ENCODE measurements around the gene COG2.
"Not testable (repeated sequence)": the region's sequence is repeated elsewhere in the genome, so short reads cannot be mapped to it uniquely, and the experiment has no call there.

Gene COG2

DNA sequence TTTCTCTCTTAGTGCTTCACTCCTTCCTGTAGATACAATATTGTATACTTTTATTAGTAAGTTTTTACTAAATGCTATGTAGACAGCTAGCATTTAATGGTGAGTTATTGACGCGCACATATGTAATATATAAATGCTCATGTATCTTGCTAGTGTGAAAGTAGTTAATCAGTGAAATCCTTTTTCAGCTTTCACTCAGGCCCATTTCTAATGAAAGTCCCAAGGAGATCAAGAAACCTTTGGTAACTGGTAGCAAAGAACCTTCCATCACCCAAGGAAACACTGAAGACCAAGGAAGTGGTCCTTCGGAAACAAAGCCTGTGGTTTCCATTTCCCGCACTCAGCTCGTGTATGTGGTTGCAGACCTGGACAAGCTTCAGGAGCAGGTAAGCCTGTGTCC is 44.5 kb downstream of the COG2 start:
- DNase-seq (no peak), ATAC-seq (replicated peaks) (no peak)
- Mint-ChIP-seq H3K4me1 (ENCODE audit: low read depth in 2 of 2) (peaks cover 12 to 16% of the 10 kb centered on the region in 2 donors), H3K4me3 (no peak overlapping the region), H3K36me3 (ENCODE audit: insufficient read depth) (peaks cover 79% of the 10 kb centered on the region), H3K27me3 (no peaks in the 10 kb centered on the region), H3K27ac (no peak overlapping the region), H3K9me3 (no peaks in the 10 kb centered on the region)

GRCh38 chr1:230690101-230690500 is 47.8 kb downstream of the COG2 start:
- no peak overlapping the region for H3K4me3 Mint-ChIP-seq
- H3K9me3 Mint-ChIP-seq, result no peaks in the 10 kb centered on the region
- H3K27me3 Mint-ChIP-seq, result no peaks in the 10 kb centered on the region
- ATAC-seq (replicated peaks) (no peak), DNase-seq (no peak)
- H3K4me1 Mint-ChIP-seq (ENCODE audit: low read depth in 2 of 2), result peaks cover 0 to 9% of the 10 kb centered on the region in 2 donors
- H3K36me3 Mint-ChIP-seq (ENCODE audit: insufficient read depth), result peaks cover 72% of the 10 kb centered on the region
- no peak overlapping the region for H3K27ac Mint-ChIP-seq

GRCh38 chr1:230691615-230692014 is 49.3 kb downstream of the COG2 start:
- Mint-ChIP-seq H3K36me3 (ENCODE audit: insufficient read depth) (peaks cover 60% of the 10 kb centered on the region), H3K27ac (no peak overlapping the region), H3K4me3 (no peak overlapping the region), H3K9me3 (no peaks in the 10 kb centered on the region), H3K4me1 (ENCODE audit: low read depth in 2 of 2) (peaks cover 0 to 9% of the 10 kb centered on the region in 2 donors), H3K27me3 (no peaks in the 10 kb centered on the region)
- no peak for ATAC-seq (replicated peaks)
- no peak for DNase-seq

DNA sequence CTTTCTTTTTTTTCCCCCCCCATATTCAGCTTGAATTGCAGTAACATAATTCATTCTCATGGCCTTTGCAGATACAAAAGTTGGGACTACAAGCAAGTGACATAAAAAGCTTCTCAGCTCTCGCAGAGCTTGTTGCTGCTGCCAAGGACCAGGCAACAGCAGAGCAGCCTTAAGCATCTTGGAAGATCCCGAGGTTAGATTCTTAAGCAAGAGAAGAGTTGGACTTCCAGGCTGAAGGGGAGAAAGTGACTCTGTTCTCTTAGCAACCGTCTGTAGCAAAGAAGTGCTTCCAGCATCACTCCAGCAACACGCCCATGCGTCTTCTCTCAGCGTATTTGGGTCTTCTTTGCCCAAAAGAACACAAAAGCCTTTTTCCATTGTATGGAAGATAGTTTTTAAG is 50.9 kb downstream of the COG2 start:
- Mint-ChIP-seq H3K27ac (no peak overlapping the region), H3K36me3 (ENCODE audit: insufficient read depth) (peaks cover 44% of the 10 kb centered on the region), H3K9me3 (no peaks in the 10 kb centered on the region), H3K4me3 (no peak overlapping the region), H3K27me3 (peaks cover 0 to 5% of the 10 kb centered on the region in 2 donors), H3K4me1 (ENCODE audit: low read depth in 2 of 2) (peaks cover 0 to 10% of the 10 kb centered on the region in 2 donors)
- no peak for DNase-seq
- no peak for ATAC-seq (replicated peaks)

DNA sequence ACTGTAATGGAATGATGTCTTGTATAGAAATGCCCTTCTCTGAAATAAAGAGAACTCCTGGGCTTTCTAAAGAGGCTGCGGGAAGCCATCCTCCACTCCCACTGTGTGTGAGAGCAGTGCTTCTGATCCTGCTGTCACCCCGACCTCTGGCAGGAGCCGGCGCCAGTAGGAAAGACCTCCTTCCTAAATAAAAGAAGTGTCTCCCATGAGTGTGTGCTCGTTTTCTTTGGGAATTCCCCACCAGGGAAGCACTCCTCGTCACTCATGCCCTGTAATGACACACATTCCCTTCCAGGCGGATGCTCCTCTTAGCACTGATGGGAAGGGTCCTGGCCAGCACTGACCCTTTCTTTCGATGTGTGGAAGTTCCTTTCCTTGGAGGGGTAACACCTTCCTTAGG is 51.5 kb downstream of the COG2 start:
- Mint-ChIP-seq H3K4me3 (no peak overlapping the region), H3K27ac (no peak overlapping the region)

GRCh38 chr1:230694464-230694863 is 52.2 kb downstream of the COG2 start:
- Mint-ChIP-seq H3K9me3 (no peaks in the 10 kb centered on the region), H3K4me1 (ENCODE audit: low read depth in 2 of 2) (peaks cover 0 to 11% of the 10 kb centered on the region in 2 donors), H3K4me3 (no peak overlapping the region), H3K27ac (peak overlapping the region; percentile 26 to 29), H3K36me3 (ENCODE audit: insufficient read depth) (peaks cover 36% of the 10 kb centered on the region), H3K27me3 (peaks cover 0 to 8% of the 10 kb centered on the region in 2 donors)
- ATAC-seq (replicated peaks), result no peak
- DNase-seq, result no peak

More for the DNA sequence above, 51.5 kb downstream of the COG2 start:
- Mint-ChIP-seq H3K9me3 (no peaks in the 10 kb centered on the region), H3K4me1 (ENCODE audit: low read depth in 2 of 2) (peaks cover 0 to 11% of the 10 kb centered on the region in 2 donors), H3K27me3 (peaks cover 0 to 8% of the 10 kb centered on the region in 2 donors), H3K36me3 (ENCODE audit: insufficient read depth) (peaks cover 39% of the 10 kb centered on the region)
- DNase-seq (no peak), ATAC-seq (replicated peaks) (no peak)

GRCh38 chr1:230694991-230695390 is 52.7 kb downstream of the COG2 start:
- Mint-ChIP-seq H3K36me3 (ENCODE audit: insufficient read depth) (peaks cover 31% of the 10 kb centered on the region), H3K27me3 (peaks cover 0 to 8% of the 10 kb centered on the region in 2 donors), H3K4me1 (ENCODE audit: low read depth in 2 of 2) (peaks cover 0 to 11% of the 10 kb centered on the region in 2 donors), H3K27ac (peak overlapping the region in 1 of 2 donors; percentile 29), H3K9me3 (no peaks in the 10 kb centered on the region), H3K4me3 (no peak overlapping the region)
- no peak for ATAC-seq (replicated peaks)
- no peak for DNase-seq

DNA sequence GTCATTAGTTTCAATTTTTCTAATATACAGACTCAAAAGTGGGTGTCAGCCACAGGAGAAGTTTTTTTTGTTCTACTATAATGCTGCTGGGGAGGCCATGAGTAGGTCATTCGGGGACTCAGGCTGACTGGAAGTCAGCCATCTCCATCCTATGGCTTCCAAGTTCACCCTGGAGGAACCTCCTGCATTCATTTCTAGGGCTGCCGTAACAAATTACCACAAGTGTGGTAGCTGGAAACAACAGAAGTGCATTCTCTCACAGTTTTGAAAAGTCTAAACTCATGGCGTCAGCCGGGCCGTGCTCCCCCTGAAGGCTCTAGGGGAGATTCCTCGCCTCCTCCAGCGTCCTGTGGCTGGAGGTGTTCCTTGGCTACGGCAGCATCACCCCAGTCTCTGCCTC is 53.9 kb downstream of the COG2 start:
- DNase-seq, result no peak
- H3K4me3 Mint-ChIP-seq, result no peak overlapping the region
- peaks cover 0 to 9% of the 10 kb centered on the region in 2 donors for H3K27me3 Mint-ChIP-seq
- H3K27ac Mint-ChIP-seq, result no peak overlapping the region
- no peaks in the 10 kb centered on the region for H3K9me3 Mint-ChIP-seq
- H3K4me1 Mint-ChIP-seq (ENCODE audit: low read depth in 2 of 2), result peaks cover 0 to 11% of the 10 kb centered on the region in 2 donors
- no peak for ATAC-seq (replicated peaks)
- H3K36me3 Mint-ChIP-seq (ENCODE audit: insufficient read depth), result peaks cover 23% of the 10 kb centered on the region

GRCh38 chr1:230696722-230697437 is 54.6 kb downstream of the COG2 start:
- Mint-ChIP-seq H3K27me3 (peaks cover 0 to 15% of the 10 kb centered on the region in 2 donors), H3K36me3 (ENCODE audit: insufficient read depth) (peaks cover 17% of the 10 kb centered on the region), H3K4me1 (ENCODE audit: low read depth in 2 of 2) (peaks cover 0 to 11% of the 10 kb centered on the region in 2 donors), H3K9me3 (no peaks in the 10 kb centered on the region), H3K4me3 (no peak overlapping the region), H3K27ac (no peak overlapping the region)
- DNase-seq, result no peak
- no peak for ATAC-seq (replicated peaks)

DNA sequence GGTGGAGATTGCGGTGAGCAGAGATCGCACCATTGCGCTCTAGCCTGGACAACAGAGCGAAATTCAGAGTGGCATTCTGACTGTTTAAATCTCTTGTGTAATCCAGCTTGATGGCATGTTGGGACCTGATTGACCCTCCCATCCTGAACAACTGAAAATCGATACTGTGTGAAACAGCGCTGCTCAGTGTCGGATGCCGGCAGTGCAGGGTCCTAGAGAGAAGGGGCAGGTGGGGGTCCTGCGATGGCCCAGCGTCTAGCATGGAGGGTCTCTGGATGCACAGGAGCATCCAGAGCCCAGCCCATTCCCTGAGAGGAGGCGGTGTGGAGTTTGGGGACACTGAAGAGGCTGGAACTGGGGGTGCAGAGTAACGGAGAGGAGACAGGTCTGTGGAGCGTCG is 55.8 kb downstream of the COG2 start:
- no peak overlapping the region for H3K27ac Mint-ChIP-seq
- DNase-seq (no peak), ATAC-seq (replicated peaks) (no peak)
- H3K4me3 Mint-ChIP-seq, result no peak overlapping the region
- H3K9me3 Mint-ChIP-seq, result no peaks in the 10 kb centered on the region
- H3K27me3 Mint-ChIP-seq, result peaks cover 0 to 17% of the 10 kb centered on the region in 2 donors
- H3K36me3 Mint-ChIP-seq (ENCODE audit: insufficient read depth), result peaks cover 11% of the 10 kb centered on the region
- peaks cover 0 to 11% of the 10 kb centered on the region in 2 donors for H3K4me1 Mint-ChIP-seq (ENCODE audit: low read depth in 2 of 2)

DNA sequence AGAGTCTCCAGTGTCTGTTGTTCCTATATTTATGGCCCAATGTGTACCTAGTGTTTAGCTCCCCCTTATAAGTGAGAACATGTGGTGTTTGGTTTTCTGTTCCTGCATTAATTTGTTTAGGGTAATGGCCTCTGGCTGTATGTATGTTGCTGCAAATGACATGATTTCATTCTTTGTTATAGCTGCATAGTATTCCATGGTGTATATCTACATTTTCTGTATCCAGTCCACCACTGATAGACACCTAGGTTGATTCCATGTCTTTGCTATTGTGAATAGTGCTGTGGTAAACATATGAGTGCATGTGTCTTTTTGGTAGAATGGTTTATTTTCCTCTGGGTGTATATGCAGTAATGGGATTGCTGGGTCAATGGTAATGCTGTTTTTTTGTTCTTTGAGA is 56.7 kb downstream of the COG2 start:
- not testable (repeated sequence) for H3K27ac Mint-ChIP-seq; H3K9me3 Mint-ChIP-seq; H3K4me1 Mint-ChIP-seq (ENCODE audit: low read depth in 2 of 2); H3K36me3 Mint-ChIP-seq (ENCODE audit: insufficient read depth); DNase-seq; ATAC-seq (replicated peaks); H3K4me3 Mint-ChIP-seq
- peaks cover 0 to 24% of the 10 kb centered on the region in 2 donors for H3K27me3 Mint-ChIP-seq

DNA sequence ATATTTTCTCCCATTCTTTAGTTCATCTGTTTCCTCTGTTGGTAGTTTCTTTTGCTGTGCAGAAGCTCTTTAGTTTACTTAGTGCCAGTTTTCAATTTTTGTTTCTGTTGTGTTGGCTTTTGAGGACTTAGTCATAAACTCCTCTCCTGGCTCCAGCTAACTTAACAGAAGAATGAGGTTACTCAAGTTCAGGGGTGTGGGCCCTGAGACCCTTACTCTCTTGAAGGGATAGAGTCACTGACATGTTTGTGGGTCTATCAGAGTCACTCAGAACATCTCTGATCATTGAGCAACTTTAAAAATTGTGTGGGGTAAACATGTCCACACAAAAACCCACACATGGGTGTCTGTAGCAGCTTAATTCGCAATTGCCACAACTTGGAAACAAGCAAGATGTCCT is 57.4 kb downstream of the COG2 start:
- Mint-ChIP-seq H3K4me1 (ENCODE audit: low read depth in 2 of 2) (peaks cover 0 to 4% of the 10 kb centered on the region in 2 donors), H3K4me3 (no peak overlapping the region), H3K27me3 (peaks cover 0 to 27% of the 10 kb centered on the region in 2 donors), H3K36me3 (ENCODE audit: insufficient read depth) (no peaks in the 10 kb centered on the region), H3K9me3 (no peaks in the 10 kb centered on the region), H3K27ac (no peak overlapping the region)
- DNase-seq (no peak), ATAC-seq (replicated peaks) (no peak)

- peaks cover 0 to 2% of the 10 kb centered on the region in 2 donors for H3K4me1 Mint-ChIP-seq (ENCODE audit: low read depth in 2 of 2)
- no peaks in the 10 kb centered on the region for H3K36me3 Mint-ChIP-seq (ENCODE audit: insufficient read depth)
- H3K27ac Mint-ChIP-seq, result no peak overlapping the region
- no peak for ATAC-seq (replicated peaks)
- H3K9me3 Mint-ChIP-seq, result no peaks in the 10 kb centered on the region
- H3K4me3 Mint-ChIP-seq, result no peak overlapping the region
- no peak for DNase-seq
- peaks cover 0 to 31% of the 10 kb centered on the region in 2 donors for H3K27me3 Mint-ChIP-seq
Observed at GRCh38 chr1:230700132-230700531, 57.9 kb downstream of the COG2 start.

DNA sequence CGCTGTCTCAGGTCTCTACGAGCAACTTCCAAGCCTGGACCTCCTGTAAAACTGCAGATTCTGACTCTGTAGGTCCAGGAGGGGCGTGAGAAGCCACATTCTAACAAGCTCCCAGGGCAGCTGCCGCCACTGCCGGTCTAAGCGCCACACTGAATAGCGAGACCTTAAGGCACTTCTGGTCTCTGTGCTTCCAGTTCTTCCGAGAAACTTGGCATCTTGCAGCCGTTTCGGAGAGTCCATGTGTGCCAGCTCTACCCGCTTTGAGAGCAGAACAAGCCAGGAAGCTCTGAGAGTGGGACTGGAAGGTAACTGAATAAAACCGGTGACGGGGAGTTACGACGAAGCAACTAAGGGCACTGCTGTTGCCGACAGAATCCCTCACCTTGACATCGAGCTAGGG is 59.2 kb downstream of the COG2 start:
- no peak for ATAC-seq (replicated peaks)
- Mint-ChIP-seq H3K36me3 (ENCODE audit: insufficient read depth) (no peaks in the 10 kb centered on the region), H3K9me3 (no peaks in the 10 kb centered on the region), H3K4me3 (no peak overlapping the region), H3K27me3 (peaks cover 0 to 34% of the 10 kb centered on the region in 2 donors), H3K27ac (no peak overlapping the region), H3K4me1 (ENCODE audit: low read depth in 2 of 2) (peaks cover 0 to 2% of the 10 kb centered on the region in 2 donors)
- DNase-seq, result no peak

Data from effector memory CD8-positive, alpha-beta T cell (primary cell).